ENCODE data around the gene ZNF839. TPM values are rescaled to one million over a fixed set of nuclear protein-coding genes. Genes with fewer than 3 reads are reported as not detected.
A peak's percentile ranks its signal among the peaks of the same experiment; 100 is the strongest.

Gene ZNF839
- 1 to 10 TPM; 4.2 to 7.0 TPM for total RNA-seq

GRCh38 chr14:102319351-102320032 is at the start of gene ZNF839:
Gene ZNF839 (plus strand): TSS chr14:102319746. CDS start chr14:102319766, 20 bp downstream.
- Histone ChIP-seq H3K36me3 (no peaks in the 10 kb centered on the region), H3K27me3 (replicated peaks; ENCODE audit: insufficient read depth) (no peaks in the 10 kb centered on the region), H3K4me1 (ENCODE audit: control insufficient read depth in 1 of 2, low read depth in 2 of 2) (peaks cover 5 to 52% of the 10 kb centered on the region in 2 donors), H3K9me3 (no peaks in the 10 kb centered on the region), H3K4me3 (peak within 1 kb of the TSS; percentile 69), H3K27ac (peak within 1 kb of the TSS; percentile 75 to 97)
- DNase-seq (ENCODE audit: low spot score) (peak; percentile 74), ATAC-seq (ENCODE audit: insufficient number of reproducible peaks, low FRiP score, low read depth) (peak; percentile 62)
- no peak for TF ChIP-seq CTCF (IDR thresholded peaks at IDR 0.05)

- no peaks in the 10 kb centered on the region for H3K4me1 ChIP-seq (ENCODE audit: control insufficient read depth in 1 of 2, low read depth in 2 of 2)
- H3K27me3 ChIP-seq (replicated peaks; ENCODE audit: insufficient read depth), result no peaks in the 10 kb centered on the region
- no peak for DNase-seq (ENCODE audit: low spot score)
- H3K27ac ChIP-seq, result no peak overlapping the region
- no peak for TF ChIP-seq CTCF (IDR thresholded peaks at IDR 0.05)
- no peak for ATAC-seq (ENCODE audit: insufficient number of reproducible peaks, low FRiP score, low read depth)
- no peaks in the 10 kb centered on the region for H3K36me3 ChIP-seq
- no peaks in the 10 kb centered on the region for H3K9me3 ChIP-seq
- no peak overlapping the region for H3K4me3 ChIP-seq
Observed at GRCh38 chr14:102272392-102272791, 47.2 kb upstream of the ZNF839 start.

- TF ChIP-seq CTCF (IDR thresholded peaks at IDR 0.05), result no peak
- Histone ChIP-seq H3K27me3 (replicated peaks; ENCODE audit: insufficient read depth) (no peaks in the 10 kb centered on the region), H3K27ac (no peak overlapping the region), H3K4me1 (ENCODE audit: control insufficient read depth in 1 of 2, low read depth in 2 of 2) (peaks cover 0 to 3% of the 10 kb centered on the region in 2 donors), H3K4me3 (no peak overlapping the region), H3K36me3 (no peaks in the 10 kb centered on the region), H3K9me3 (no peaks in the 10 kb centered on the region)
- ATAC-seq (ENCODE audit: insufficient number of reproducible peaks, low FRiP score, low read depth) (no peak), DNase-seq (ENCODE audit: low spot score) (no peak)
Observed at GRCh38 chr14:102275866-102276265, 43.7 kb upstream of the ZNF839 start.

GRCh38 chr14:102277874-102278630 is 41.5 kb upstream of the ZNF839 start:
- Histone ChIP-seq H3K4me3 (no peak overlapping the region), H3K27ac (no peak overlapping the region), H3K4me1 (ENCODE audit: control insufficient read depth in 1 of 2, low read depth in 2 of 2) (peaks cover 0 to 3% of the 10 kb centered on the region in 2 donors), H3K27me3 (replicated peaks; ENCODE audit: insufficient read depth) (no peaks in the 10 kb centered on the region), H3K36me3 (no peaks in the 10 kb centered on the region), H3K9me3 (no peaks in the 10 kb centered on the region)
- no peak for DNase-seq (ENCODE audit: low spot score)
- ATAC-seq (ENCODE audit: insufficient number of reproducible peaks, low FRiP score, low read depth), result no peak
- no peak for TF ChIP-seq CTCF (IDR thresholded peaks at IDR 0.05)

- no peaks in the 10 kb centered on the region for H3K27me3 ChIP-seq (replicated peaks; ENCODE audit: insufficient read depth)
- H3K9me3 ChIP-seq, result no peaks in the 10 kb centered on the region
- no peaks in the 10 kb centered on the region for H3K36me3 ChIP-seq
- H3K4me3 ChIP-seq, result no peak overlapping the region
- DNase-seq (ENCODE audit: low spot score) (no peak), ATAC-seq (ENCODE audit: insufficient number of reproducible peaks, low FRiP score, low read depth) (no peak)
- TF ChIP-seq CTCF (IDR thresholded peaks at IDR 0.05), result no peak
- peaks cover 0 to 3% of the 10 kb centered on the region in 2 donors for H3K4me1 ChIP-seq (ENCODE audit: control insufficient read depth in 1 of 2, low read depth in 2 of 2)
- H3K27ac ChIP-seq, result no peak overlapping the region
Observed at GRCh38 chr14:102278631-102278935, 41.0 kb upstream of the ZNF839 start.
